ENCODE data around the gene CCDC30. TPM values are rescaled to one million over a fixed set of nuclear protein-coding genes. Genes with fewer than 3 reads are reported as not detected.
"Not testable (repeated sequence)": the region's sequence is repeated elsewhere in the genome, so short reads cannot be mapped to it uniquely, and the experiment has no call there.

CCDC30 gene
- total RNA-seq, 8 experiments from 2014 or later, result 1.7 to 33.4 (median 10.9) TPM

- H3K4me3 ChIP-seq, result no peak overlapping the region
- H3K4me1 ChIP-seq (replicated peaks in 1 of 2), result no peaks in the 10 kb centered on the region
- no peak for ATAC-seq (replicated peaks in 6 of 8)
- H3K27ac ChIP-seq, result no peak overlapping the region
- WGBS, 10 experiments, result 49 to 100% (median 92%) methylated on average over 2 to 3 of the region's 3 CpGs; no CpG with 5 or more reads in 1 of the 10 experiments
- in situ Hi-C loops (cut with MboI; ENCODE audit: low pct_unique_long_range_greater_than_20kb in 2 of 9, low sequenced_read_pairs in 9 of 9, unreplicated experiment in 9 of 9), result no loop called here
Measured at GRCh38 chr1:42490237-42490636, 27.2 kb downstream of the CCDC30 start.

- H3K4me3 ChIP-seq; H3K4me1 ChIP-seq (replicated peaks in 1 of 2); H3K27ac ChIP-seq; ATAC-seq (replicated peaks in 6 of 8); in situ Hi-C loops (cut with MboI; ENCODE audit: low pct_unique_long_range_greater_than_20kb in 2 of 9, low sequenced_read_pairs in 9 of 9, unreplicated experiment in 9 of 9): not testable (repeated sequence)
- 67 to 91% (median 90%) methylated on average over 1 to 8 of the region's 11 CpGs; no CpG with 5 or more reads in 5 of the 10 experiments for WGBS, 10 experiments
Measured at GRCh38 chr1:42502031-42502430, 38.9 kb downstream of the CCDC30 start.

GRCh38 chr1:42504535-42505128, 41.5 kb downstream of the CCDC30 start:
- WGBS, 10 experiments, result 0 to 100% (median 79%) methylated on average over 1 to 2 of the region's 2 CpGs

GRCh38 chr1:42506576-42506975, 43.5 kb downstream of the CCDC30 start:
- H3K27ac ChIP-seq, result no peak overlapping the region
- in situ Hi-C loops (cut with MboI; ENCODE audit: low pct_unique_long_range_greater_than_20kb in 2 of 9, low sequenced_read_pairs in 9 of 9, unreplicated experiment in 9 of 9), result no loop called here
- H3K4me1 ChIP-seq (replicated peaks in 1 of 2), result no peaks in the 10 kb centered on the region
- WGBS, 10 experiments, result 0 to 100% (median 56%) methylated on average over 1 of the region's 1 CpG; no CpG with 5 or more reads in 2 of the 10 experiments
- ATAC-seq (replicated peaks in 6 of 8), result no peak
- H3K4me3 ChIP-seq, result no peak overlapping the region

More at GRCh38 chr1:42504535-42505128, 41.5 kb downstream of the CCDC30 start:
- Histone ChIP-seq H3K27ac (no peak overlapping the region), H3K4me1 (replicated peaks in 1 of 2) (no peaks in the 10 kb centered on the region), H3K4me3 (no peak overlapping the region)
- in situ Hi-C loops (cut with MboI; ENCODE audit: low pct_unique_long_range_greater_than_20kb in 2 of 9, low sequenced_read_pairs in 9 of 9, unreplicated experiment in 9 of 9), result no loop called here
- no peak for ATAC-seq (replicated peaks in 6 of 8)

GRCh38 chr1:42511581-42512155, 48.6 kb downstream of the CCDC30 start:
- H3K4me1 ChIP-seq (replicated peaks in 1 of 2); H3K4me3 ChIP-seq; H3K27ac ChIP-seq; in situ Hi-C loops (cut with MboI; ENCODE audit: low pct_unique_long_range_greater_than_20kb in 2 of 9, low sequenced_read_pairs in 9 of 9, unreplicated experiment in 9 of 9): not testable (repeated sequence)
- peak in 2 of 8 experiments; percentile 53 to 80 for ATAC-seq (replicated peaks in 6 of 8)
- WGBS, 10 experiments, result 0 to 81% (median 68%) methylated on average over 1 to 6 of the region's 6 CpGs

GRCh38 chr1:42518908-42519307, 55.8 kb downstream of the CCDC30 start:
- Histone ChIP-seq H3K4me1 (replicated peaks in 1 of 2) (no peaks in the 10 kb centered on the region), H3K27ac (no peak overlapping the region), H3K4me3 (no peak overlapping the region)
- 0 to 100% (median 70%) methylated on average over 1 of the region's 1 CpG; no CpG with 5 or more reads in 4 of the 10 experiments for WGBS, 10 experiments
- in situ Hi-C loops (cut with MboI; ENCODE audit: low pct_unique_long_range_greater_than_20kb in 2 of 9, low sequenced_read_pairs in 9 of 9, unreplicated experiment in 9 of 9), result no loop called here
- ATAC-seq (replicated peaks in 6 of 8), result no peak

GRCh38 chr1:42523171-42523570, 60.1 kb downstream of the CCDC30 start:
- no peak overlapping the region for H3K27ac ChIP-seq
- 10 to 100% (median 81%) methylated on average over 1 to 3 of the region's 3 CpGs for WGBS, 10 experiments
- ATAC-seq (replicated peaks in 6 of 8), result no peak
- H3K4me3 ChIP-seq, result no peak overlapping the region
- in situ Hi-C loops (cut with MboI; ENCODE audit: low pct_unique_long_range_greater_than_20kb in 2 of 9, low sequenced_read_pairs in 9 of 9, unreplicated experiment in 9 of 9), result no loop called here
- H3K4me1 ChIP-seq (replicated peaks in 1 of 2), result no peaks in the 10 kb centered on the region

GRCh38 chr1:42524330-42524729, 61.2 kb downstream of the CCDC30 start:
- Histone ChIP-seq H3K27ac (no peak overlapping the region), H3K4me3 (no peak overlapping the region), H3K4me1 (replicated peaks in 1 of 2) (no peaks in the 10 kb centered on the region)
- WGBS, 10 experiments, result 45 to 75% (median 67%) methylated on average over 1 to 3 of the region's 3 CpGs; no CpG with 5 or more reads in 1 of the 10 experiments
- no peak for ATAC-seq (replicated peaks in 6 of 8)
- in situ Hi-C loops (cut with MboI; ENCODE audit: low pct_unique_long_range_greater_than_20kb in 2 of 9, low sequenced_read_pairs in 9 of 9, unreplicated experiment in 9 of 9), result no loop called here

- no peak overlapping the region for H3K4me3 ChIP-seq
- WGBS, 10 experiments, result 56 to 100% (median 90%) methylated on average over 2 to 3 of the region's 3 CpGs; no CpG with 5 or more reads in 1 of the 10 experiments
- in situ Hi-C loops (cut with MboI; ENCODE audit: low pct_unique_long_range_greater_than_20kb in 2 of 9, low sequenced_read_pairs in 9 of 9, unreplicated experiment in 9 of 9), result no loop called here
- no peaks in the 10 kb centered on the region for H3K4me1 ChIP-seq (replicated peaks in 1 of 2)
- peak in 4 of 8 experiments; percentile 38 to 92 (median 71) for ATAC-seq (replicated peaks in 6 of 8)
- no peak overlapping the region for H3K27ac ChIP-seq
Measured at GRCh38 chr1:42529724-42530181, 66.7 kb downstream of the CCDC30 start.

- Histone ChIP-seq H3K4me1 (replicated peaks in 1 of 2) (no peaks in the 10 kb centered on the region), H3K27ac (no peak overlapping the region), H3K4me3 (no peak overlapping the region)
- no peak for ATAC-seq (replicated peaks in 6 of 8)
- WGBS, 10 experiments, result 0 to 82% (median 63%) methylated on average over 1 to 2 of the region's 2 CpGs; no CpG with 5 or more reads in 1 of the 10 experiments
- in situ Hi-C loops (cut with MboI; ENCODE audit: low pct_unique_long_range_greater_than_20kb in 2 of 9, low sequenced_read_pairs in 9 of 9, unreplicated experiment in 9 of 9), result no loop called here
Measured at GRCh38 chr1:42531043-42531442, 68.0 kb downstream of the CCDC30 start.

GRCh38 chr1:42533101-42533863, 70.2 kb downstream of the CCDC30 start:
- Histone ChIP-seq H3K4me1 (replicated peaks in 1 of 2) (no peaks in the 10 kb centered on the region), H3K4me3 (no peak overlapping the region), H3K27ac (no peak overlapping the region)
- no peak for ATAC-seq (replicated peaks in 6 of 8)
- in situ Hi-C loops (cut with MboI; ENCODE audit: low pct_unique_long_range_greater_than_20kb in 2 of 9, low sequenced_read_pairs in 9 of 9, unreplicated experiment in 9 of 9), result no loop called here
- WGBS, 10 experiments, result 40 to 98% (median 80%) methylated on average over 1 to 6 of the region's 6 CpGs; no CpG with 5 or more reads in 1 of the 10 experiments

GRCh38 chr1:42541104-42541503, 78.0 kb downstream of the CCDC30 start:
- H3K27ac ChIP-seq, result no peak overlapping the region
- in situ Hi-C loops (cut with MboI; ENCODE audit: low pct_unique_long_range_greater_than_20kb in 2 of 9, low sequenced_read_pairs in 9 of 9, unreplicated experiment in 9 of 9), result no loop called here
- ATAC-seq (replicated peaks in 6 of 8), result no peak
- H3K4me3 ChIP-seq, result no peak overlapping the region
- WGBS, 10 experiments, result 10 to 90% (median 35%) methylated on average over 1 of the region's 1 CpG; no CpG with 5 or more reads in 2 of the 10 experiments
- no peaks in the 10 kb centered on the region for H3K4me1 ChIP-seq (replicated peaks in 1 of 2)

GRCh38 chr1:42551180-42551579, 88.1 kb downstream of the CCDC30 start:
- 66 to 100% (median 92%) methylated on average over 2 to 3 of the region's 3 CpGs; no CpG with 5 or more reads in 3 of the 10 experiments for WGBS, 10 experiments
- no peaks in the 10 kb centered on the region for H3K4me1 ChIP-seq (replicated peaks in 1 of 2)
- in situ Hi-C loops (cut with MboI; ENCODE audit: low pct_unique_long_range_greater_than_20kb in 2 of 9, low sequenced_read_pairs in 9 of 9, unreplicated experiment in 9 of 9), result loop anchor here in 1 of 9 experiments (25.0 kb wide), 1 partner anchor 536 kb away; no protein-coding TSS in a partner anchor
- no peak overlapping the region for H3K27ac ChIP-seq
- no peak for ATAC-seq (replicated peaks in 6 of 8)
- no peak overlapping the region for H3K4me3 ChIP-seq

All from motor neuron (in vitro differentiated cells).